ENCODE measurements around the gene NDST3. TPM values are rescaled to one million over a fixed set of nuclear protein-coding genes. Genes with fewer than 3 reads are reported as not detected.

The NDST3 gene
- total and polyA plus RNA-seq, 4 donors, result 0.36 to 2.8 (median 1.4) TPM

DNA sequence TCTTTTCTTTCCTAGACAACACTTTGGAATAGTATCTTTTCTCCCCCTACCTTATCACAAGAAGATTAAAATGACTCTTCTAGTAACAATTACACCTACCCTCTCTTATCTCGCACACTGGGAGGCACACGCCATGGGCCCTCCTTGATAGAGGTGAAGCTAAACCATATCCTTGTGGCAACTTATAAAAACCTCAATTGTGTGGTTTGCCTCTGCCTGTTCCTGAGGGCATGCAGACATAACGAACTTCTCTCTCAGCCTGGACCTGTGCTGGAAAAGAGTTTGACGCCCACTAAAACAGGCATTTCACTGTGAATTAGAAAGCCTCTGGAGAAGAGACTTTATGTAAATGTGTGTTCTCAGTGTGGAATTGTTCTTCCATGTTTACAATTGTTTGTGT lies 141.2 kb downstream of the NDST3 start:
- H3K4me1 ChIP-seq (ENCODE audit: control insufficient read depth in 4 of 4, insufficient read depth in 4 of 4, low read length in 3 of 4), result no peaks in the 10 kb centered on the region
- no peak overlapping the region for H3K4me3 ChIP-seq (ENCODE audit: low read depth in 1 of 3, low read length in 3 of 3)
- WGBS, result 78% methylated on average over 4 of the region's 4 CpGs
- H3K27ac ChIP-seq (ENCODE audit: low read depth in 1 of 2, low read length in 2 of 2), result no peak overlapping the region
- no peaks in the 10 kb centered on the region for H3K36me3 ChIP-seq (ENCODE audit: control insufficient read depth in 4 of 4, insufficient read depth in 3 of 4, low read depth in 1 of 4, low read length in 3 of 4)
- TF ChIP-seq YY1 (IDR thresholded peaks at IDR 0.05) (no peak), FOXA2 (IDR thresholded peaks at IDR 0.05) (no peak), RAD21 (IDR thresholded peaks at IDR 0.05) (no peak), JUND (IDR thresholded peaks at IDR 0.05) (no peak), GABPA (IDR thresholded peaks at IDR 0.05 in 1 of 2, conservative IDR thresholded peaks at IDR 0.05 in 1 of 2) (no peak), TAF1 (conservative IDR thresholded peaks at IDR 0.05) (no peak), EGR1 (IDR thresholded peaks at IDR 0.05; ENCODE audit: low read depth in 2 of 2) (no peak)
- TF ChIP-seq, protein P1, sequence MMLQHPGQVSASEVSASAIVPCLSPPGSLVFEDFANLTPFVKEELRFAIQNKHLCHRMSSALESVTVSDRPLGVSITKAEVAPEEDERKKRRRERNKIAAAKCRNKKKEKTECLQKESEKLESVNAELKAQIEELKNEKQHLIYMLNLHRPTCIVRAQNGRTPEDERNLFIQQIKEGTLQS (IDR thresholded peaks at IDR 0.05), result no peak
- H3K27me3 ChIP-seq (ENCODE audit: control insufficient read depth in 4 of 4, insufficient read depth in 4 of 4, low read length in 3 of 4), result no peaks in the 10 kb centered on the region
- no peak overlapping the region for H3K9ac ChIP-seq (ENCODE audit: low read depth in 1 of 2, low read length in 2 of 2)
- no peaks in the 10 kb centered on the region for H3K9me3 ChIP-seq (ENCODE audit: control insufficient read depth in 4 of 4, low read length in 3 of 4)
- DNase-seq (ENCODE audit: low spot score), result no peak

GRCh38 chr4:118177126-118177525 lies 142.8 kb downstream of the NDST3 start:
- Histone ChIP-seq H3K9ac (ENCODE audit: low read depth in 1 of 2, low read length in 2 of 2) (no peak overlapping the region), H3K4me1 (ENCODE audit: control insufficient read depth in 4 of 4, insufficient read depth in 4 of 4, low read length in 3 of 4) (no peaks in the 10 kb centered on the region), H3K27me3 (ENCODE audit: control insufficient read depth in 4 of 4, insufficient read depth in 4 of 4, low read length in 3 of 4) (no peaks in the 10 kb centered on the region), H3K4me3 (ENCODE audit: low read depth in 1 of 3, low read length in 3 of 3) (no peak overlapping the region), H3K9me3 (ENCODE audit: control insufficient read depth in 4 of 4, low read length in 3 of 4) (no peaks in the 10 kb centered on the region), H3K36me3 (ENCODE audit: control insufficient read depth in 4 of 4, insufficient read depth in 3 of 4, low read depth in 1 of 4, low read length in 3 of 4) (no peaks in the 10 kb centered on the region), H3K27ac (ENCODE audit: low read depth in 1 of 2, low read length in 2 of 2) (no peak overlapping the region)
- DNase-seq (ENCODE audit: low spot score), result no peak
- TF ChIP-seq SP1 (IDR thresholded peaks at IDR 0.05) (no peak), HNF4A (conservative IDR thresholded peaks at IDR 0.05) (no peak), RXRA (IDR thresholded peaks at IDR 0.05) (no peak), FOXA1 (IDR thresholded peaks at IDR 0.05) (no peak), EGR1 (IDR thresholded peaks at IDR 0.05; ENCODE audit: low read depth in 2 of 2) (no peak), HNF4G (IDR thresholded peaks at IDR 0.05) (no peak), YY1 (IDR thresholded peaks at IDR 0.05) (no peak)
- TF ChIP-seq, protein P2, sequence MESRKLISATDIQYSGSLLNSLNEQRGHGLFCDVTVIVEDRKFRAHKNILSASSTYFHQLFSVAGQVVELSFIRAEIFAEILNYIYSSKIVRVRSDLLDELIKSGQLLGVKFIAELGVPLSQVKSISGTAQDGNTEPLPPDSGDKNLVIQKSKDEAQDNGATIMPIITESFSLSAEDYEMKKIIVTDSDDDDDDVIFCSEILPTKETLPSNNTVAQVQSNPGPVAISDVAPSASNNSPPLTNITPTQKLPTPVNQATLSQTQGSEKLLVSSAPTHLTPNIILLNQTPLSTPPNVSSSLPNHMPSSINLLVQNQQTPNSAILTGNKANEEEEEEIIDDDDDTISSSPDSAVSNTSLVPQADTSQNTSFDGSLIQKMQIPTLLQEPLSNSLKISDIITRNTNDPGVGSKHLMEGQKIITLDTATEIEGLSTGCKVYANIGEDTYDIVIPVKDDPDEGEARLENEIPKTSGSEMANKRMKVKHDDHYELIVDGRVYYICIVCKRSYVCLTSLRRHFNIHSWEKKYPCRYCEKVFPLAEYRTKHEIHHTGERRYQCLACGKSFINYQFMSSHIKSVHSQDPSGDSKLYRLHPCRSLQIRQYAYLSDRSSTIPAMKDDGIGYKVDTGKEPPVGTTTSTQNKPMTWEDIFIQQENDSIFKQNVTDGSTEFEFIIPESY (IDR thresholded peaks at IDR 0.05), result no peak
- TF ChIP-seq, protein P1 (IDR thresholded peaks at IDR 0.05), result no peak

DNA sequence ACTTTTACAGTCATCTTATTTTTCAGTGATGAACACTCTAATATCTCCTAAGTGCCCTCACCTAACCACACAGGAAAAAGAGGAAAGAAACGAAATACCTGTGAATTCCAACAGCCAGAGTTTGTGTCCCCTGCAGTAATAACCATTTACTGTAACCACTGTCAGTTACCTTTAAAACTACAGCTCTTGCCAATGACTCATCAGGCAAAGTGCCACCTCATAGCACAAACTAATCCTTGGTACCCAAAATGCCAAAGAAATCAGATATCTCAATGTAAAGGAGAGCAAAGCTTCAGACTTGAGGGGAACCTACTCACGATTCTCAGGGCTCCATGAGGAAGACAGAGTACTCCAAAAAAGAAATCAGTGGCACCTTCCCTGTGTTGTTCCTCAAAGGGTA lies 146.5 kb downstream of the NDST3 start:
- 77% methylated on average over 2 of the region's 2 CpGs for WGBS
- Histone ChIP-seq H3K9me3 (ENCODE audit: control insufficient read depth in 4 of 4, low read length in 3 of 4) (no peaks in the 10 kb centered on the region), H3K4me3 (ENCODE audit: low read depth in 1 of 3, low read length in 3 of 3) (no peak overlapping the region), H3K27me3 (ENCODE audit: control insufficient read depth in 4 of 4, insufficient read depth in 4 of 4, low read length in 3 of 4) (no peaks in the 10 kb centered on the region), H3K9ac (ENCODE audit: low read depth in 1 of 2, low read length in 2 of 2) (no peak overlapping the region), H3K27ac (ENCODE audit: low read depth in 1 of 2, low read length in 2 of 2) (no peak overlapping the region), H3K36me3 (ENCODE audit: control insufficient read depth in 4 of 4, insufficient read depth in 3 of 4, low read depth in 1 of 4, low read length in 3 of 4) (no peaks in the 10 kb centered on the region), H3K4me1 (ENCODE audit: control insufficient read depth in 4 of 4, insufficient read depth in 4 of 4, low read length in 3 of 4) (no peaks in the 10 kb centered on the region)
- no peak for DNase-seq (ENCODE audit: low spot score)
- TF ChIP-seq GABPA (IDR thresholded peaks at IDR 0.05 in 1 of 2, conservative IDR thresholded peaks at IDR 0.05 in 1 of 2) (no peak), TAF1 (conservative IDR thresholded peaks at IDR 0.05) (no peak), HNF4G (IDR thresholded peaks at IDR 0.05) (no peak), SP1 (IDR thresholded peaks at IDR 0.05) (no peak)

Measured in liver (tissue), 9 donors.